Measurements from ENCODE around the gene ABHD12B. TPM values are rescaled to one million over a fixed set of nuclear protein-coding genes. Genes with fewer than 3 reads are reported as not detected.

Gene ABHD12B
- total and polyA plus RNA-seq, 9 of the 15 experiments (the other 6 are each of a cell fraction or from before 2014, with no cell fraction given) = not detected

GRCh38 chr14:50943943-50944646 is 72.2 kb downstream of the ABHD12B start, which contains the start of gene PYGL (continued):
- TF ChIP-seq MGA (IDR thresholded peaks at IDR 0.05) = peak; percentile 88
- TF ChIP-seq POLR2G (IDR thresholded peaks at IDR 0.05; ENCODE audit: low read depth, low read length) = peak; percentile 93
- no peak for TF ChIP-seq ZNF449 (CRISPR knock-in tag; IDR thresholded peaks at IDR 0.05)
- TF ChIP-seq DACH1 (IDR thresholded peaks at IDR 0.05; ENCODE audit: partially characterized antibody) = no peak
- TF ChIP-seq RFX7 (CRISPR knock-in tag; IDR thresholded peaks at IDR 0.05) = no peak
- TF ChIP-seq HDAC3 (IDR thresholded peaks at IDR 0.05; ENCODE audit: borderline replicate concordance, partially characterized antibody) = no peak
- no peak for TF ChIP-seq ZNF639 (CRISPR knock-in tag; conservative IDR thresholded peaks at IDR 0.05 in 1 of 2, IDR thresholded peaks at IDR 0.05 in 1 of 2)
- TF ChIP-seq KLF1 (tag; IDR thresholded peaks at IDR 0.05) = 0 out of 2 replicates have a peak, but pooled peaks have one; percentile 38
- TF ChIP-seq HMBOX1 (IDR thresholded peaks at IDR 0.05) = no peak
